Measurements from ENCODE around the gene TANK.
"Not testable (repeated sequence)": the region's sequence is repeated elsewhere in the genome, so short reads cannot be mapped to it uniquely, and the experiment has no call there.

The TANK gene

GRCh38 chr2:161278564-161279229 is 118.5 kb downstream of the TANK start:
- peak; percentile 8 for DNase-seq (ENCODE audit: low read depth)

DNA sequence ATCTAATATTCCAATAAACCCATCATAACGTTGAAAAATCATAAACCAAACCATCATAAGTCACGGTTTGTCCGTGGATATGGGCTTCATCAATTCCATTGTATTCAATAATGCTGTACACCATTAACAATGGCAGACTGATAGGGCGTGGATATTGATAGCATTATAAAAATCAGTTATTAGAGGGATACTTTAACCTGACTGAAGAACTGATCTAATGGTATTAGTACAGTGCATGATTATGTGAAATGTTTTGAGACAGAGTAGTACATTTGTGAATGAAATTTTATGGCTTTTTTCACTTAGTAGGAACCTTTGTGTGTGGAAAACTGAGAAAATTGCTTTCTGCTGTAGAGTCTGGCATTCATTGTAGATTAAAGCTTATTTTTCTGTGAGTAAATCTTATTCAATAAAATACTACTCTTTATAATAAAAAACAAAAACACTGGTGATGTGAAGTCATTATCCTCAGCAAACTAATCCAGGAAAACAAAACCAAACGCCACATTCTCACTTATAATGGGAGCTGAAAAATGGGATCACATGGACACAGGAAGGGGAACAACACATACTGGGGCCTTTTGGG is 119.1 kb downstream of the TANK start:
- not testable (repeated sequence) for DNase-seq (ENCODE audit: low read depth)

GRCh38 chr2:161280906-161281323 is 120.7 kb downstream of the TANK start:
- not testable (repeated sequence) for DNase-seq (ENCODE audit: low read depth)

- not testable (repeated sequence) for DNase-seq (ENCODE audit: low read depth)
Measured at GRCh38 chr2:161281615-161282310, 121.5 kb downstream of the TANK start.

DNA sequence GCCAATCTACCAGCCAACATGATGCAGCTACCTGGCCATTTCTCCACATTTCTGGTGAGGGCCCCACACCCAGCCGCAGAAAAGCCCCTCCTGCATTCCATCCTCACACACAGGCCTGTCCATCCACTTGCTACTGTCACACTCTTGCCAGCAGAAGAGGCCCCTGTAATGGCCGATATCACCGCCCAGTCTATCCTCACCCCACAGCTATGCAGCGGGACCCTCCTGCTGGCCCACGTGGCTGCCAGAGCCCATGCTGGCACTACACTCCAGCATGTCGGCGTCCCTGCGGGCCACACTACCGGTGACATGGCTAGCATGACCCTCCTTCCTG is 122.0 kb downstream of the TANK start:
- not testable (repeated sequence) for DNase-seq (ENCODE audit: low read depth)

DNA sequence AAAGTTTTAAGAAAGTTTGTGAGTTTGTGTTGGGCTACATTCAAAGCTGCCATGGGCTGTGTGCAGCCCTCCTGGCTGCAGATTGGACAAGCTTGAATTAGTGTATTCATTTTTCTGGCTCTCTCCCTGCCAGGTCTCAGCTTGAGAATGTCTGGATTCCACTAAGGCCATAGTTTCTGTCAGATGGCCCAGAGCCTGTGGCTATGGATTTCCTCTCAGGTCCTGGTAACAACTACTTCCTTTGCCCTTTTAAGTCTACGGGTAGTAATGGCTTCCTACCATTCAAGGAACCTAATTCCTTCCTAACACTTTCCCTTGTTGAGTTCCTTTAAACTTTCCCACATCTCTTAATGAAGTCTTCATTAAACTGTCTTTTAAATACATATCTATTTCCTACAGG is 123.7 kb downstream of the TANK start:
- no peak for DNase-seq (ENCODE audit: low read depth)
